HepG2 (cell line): ENCODE measurements around the gene CELSR3. TPM values are rescaled to one million over a fixed set of nuclear protein-coding genes. Genes with fewer than 3 reads are reported as not detected.

Experiments
- CEBPG ChIP-seq: IDR thresholded peaks from 2 replicates; pipeline ENCODE4 v1.6.1; 2016
- HHEX ChIP-seq: IDR thresholded peaks from 2 replicates; pipeline ENCODE4 v1.6.1; 2016; ENCODE audit warnings: control low read depth
- JDP2 ChIP-seq: sonication (generic); formaldehyde crosslinking; IDR thresholded peaks from 2 replicates; pipeline ENCODE4 v1.8.1; 2022; ENCODE audit warnings: missing genetic modification reagents, borderline replicate concordance
- KDM5B ChIP-seq: sonication (generic); formaldehyde crosslinking; IDR thresholded peaks from 2 replicates; pipeline ENCODE4 v1.4.0; 2020; ENCODE audit warnings: missing genetic modification reagents, mild to moderate bottlenecking, borderline replicate concordance
- KMT2B ChIP-seq: IDR thresholded peaks from 2 replicates; pipeline ENCODE4 v1.6.1; 2016; ENCODE audit warnings: missing genetic modification reagents, missing compliant biosample characterization
- MLXIP ChIP-seq: sonication (generic); formaldehyde crosslinking; IDR thresholded peaks from 2 replicates; pipeline ENCODE4 v1.9.0; 2021; ENCODE audit warnings: missing genetic modification reagents, borderline replicate concordance
- REL ChIP-seq: sonication (generic); formaldehyde crosslinking; conservative IDR thresholded peaks from 2 replicates; pipeline ENCODE4 v1.8.0; 2022; ENCODE audit warnings: mild to moderate bottlenecking, missing genetic modification reagents, moderate library complexity
- RORA ChIP-seq: sonication (generic); formaldehyde crosslinking; IDR thresholded peaks from 2 replicates; pipeline ENCODE4 v1.5.0; 2020; ENCODE audit warnings: mild to moderate bottlenecking, missing genetic modification reagents, moderate library complexity
- SAP130 ChIP-seq: IDR thresholded peaks from 2 replicates; pipeline ENCODE4 v1.6.1; 2016; ENCODE audit warnings: low read depth
- SMAD3 ChIP-seq: sonication (generic); formaldehyde crosslinking; IDR thresholded peaks from 2 replicates; pipeline ENCODE4 v1.4.0; 2020; ENCODE audit warnings: missing genetic modification reagents
- TBL1XR1 ChIP-seq: fragments of 150-350 bp; IDR thresholded peaks from 2 replicates; pipeline ENCODE4 v1.6.1; 2014; ENCODE audit warnings: borderline replicate concordance, low read length; ENCODE audit not compliant: partially characterized antibody
- U2AF2 ChIP-seq: fragments of 200-400 bp; formaldehyde crosslinking; IDR thresholded peaks from 2 replicates; pipeline ENCODE4 v1.6.1; 2017; ENCODE audit warnings: low read depth, mild to moderate bottlenecking, low read length
- ZEB1 ChIP-seq: IDR thresholded peaks from 2 replicates; pipeline ENCODE4 v1.6.1; 2012; ENCODE audit warnings: mild to moderate bottlenecking, low read depth, inconsistent platforms; ENCODE audit not compliant: insufficient replicate concordance
- ZFP82 ChIP-seq: sonication (generic); formaldehyde crosslinking; IDR thresholded peaks from 2 replicates; pipeline ENCODE4 v1.5.1; 2020; ENCODE audit warnings: mild to moderate bottlenecking, missing genetic modification reagents, borderline replicate concordance
- ZNF138 ChIP-seq: sonication (generic); formaldehyde crosslinking; IDR thresholded peaks from 2 replicates; pipeline ENCODE4 v1.5.0; 2020; ENCODE audit warnings: mild to moderate bottlenecking, low read depth, missing genetic modification reagents
- ZNF383 ChIP-seq: sonication (generic); formaldehyde crosslinking; IDR thresholded peaks from 2 replicates; pipeline ENCODE4 v1.4.0; 2020; ENCODE audit warnings: missing genetic modification reagents, mild to moderate bottlenecking, borderline replicate concordance
- ZNF761 ChIP-seq: sonication (generic); formaldehyde crosslinking; conservative IDR thresholded peaks from 2 replicates; pipeline ENCODE4 v1.4.0; 2020; ENCODE audit warnings: mild to moderate bottlenecking, missing genetic modification reagents
- ZNF773 ChIP-seq: sonication (generic); formaldehyde crosslinking; IDR thresholded peaks from 2 replicates; pipeline ENCODE4 v1.4.0; 2020; ENCODE audit warnings: missing genetic modification reagents, borderline replicate concordance
- polyA plus RNA-seq, 8 experiments: library from polyadenylated mRNA; depleted of rRNA in 3 of 8; stranded (reverse) in 7 of 8; unstranded in 1 of 8; fragments of >200 nt; fragmentation: Illumina TruSeq in 4 of 8; extraction: Trizol in 4 of 8; gene quantifications; 2 replicates each; pipeline versions ENCODE4 v1.2.1 to v1.2.3, GENCODE V29; 2011 to 2016; ENCODE audit warnings: low read depth in 4 of 8, missing spikeins in 1 of 8, mixed read lengths in 1 of 8; ENCODE audit not compliant: insufficient read depth in 1 of 8
- total RNA-seq, 5 experiments: library from RNA; depleted of rRNA; stranded (reverse); fragments of >200 nt; fragmentation: Illumina TruSeq; extraction: Trizol; gene quantifications; 2 replicates each; pipeline ENCODE4 v1.2.3, GENCODE V29; 2016; ENCODE audit warnings: low read depth in 1 of 5
- TF ChIP-seq, protein P1 (sequence below): sonication (generic); formaldehyde crosslinking; IDR thresholded peaks from 2 replicates; pipeline ENCODE4 v1.8.1; 2022; ENCODE audit warnings: low read depth, mild to moderate bottlenecking, missing genetic modification reagents
- TF ChIP-seq, protein P2 (sequence below): sonication (generic); formaldehyde crosslinking; IDR thresholded peaks from 2 replicates; pipeline ENCODE4 v1.4.0; 2020; ENCODE audit warnings: missing genetic modification reagents
- TF ChIP-seq, protein P3 (sequence below): sonication (generic); formaldehyde crosslinking; IDR thresholded peaks from 2 replicates; pipeline ENCODE4 v1.9.0; 2022; ENCODE audit warnings: low read depth, missing genetic modification reagents

Gene CELSR3
- total and polyA plus RNA-seq, 2 of the 13 experiments (the other 11 are each of a cell fraction or from before 2014, with no cell fraction given), result 5.4 to 6.7 TPM

- TF ChIP-seq SAP130 (CRISPR knock-in tag) (peak; percentile 78), HHEX (no peak), JDP2 (CRISPR knock-in tag) (no peak; the same call in 1 of the 2 replicates), KMT2B (peak; percentile 58; the same call in 1 of the 2 replicates), SMAD3 (no peak), ZEB1 (peak; percentile 2), ZNF761 (CRISPR knock-in tag) (peak; percentile 86), ZFP82 (0 out of 2 replicates have a peak, but pooled peaks have one; percentile 21), CEBPG (no peak), ZNF773 (peak; percentile 81; the same call in 1 of the 2 replicates), TBL1XR1 (no peak), MLXIP (CRISPR knock-in tag) (no peak), U2AF2 (no peak), RORA (CRISPR knock-in tag) (no peak), ZNF383 (CRISPR knock-in tag) (no peak), ZNF138 (CRISPR knock-in tag) (peak; percentile 58), REL (CRISPR knock-in tag) (0 out of 2 replicates have a peak, but pooled peaks have one; percentile 81), KDM5B (peak; percentile 85)
- TF ChIP-seq, protein P1, sequence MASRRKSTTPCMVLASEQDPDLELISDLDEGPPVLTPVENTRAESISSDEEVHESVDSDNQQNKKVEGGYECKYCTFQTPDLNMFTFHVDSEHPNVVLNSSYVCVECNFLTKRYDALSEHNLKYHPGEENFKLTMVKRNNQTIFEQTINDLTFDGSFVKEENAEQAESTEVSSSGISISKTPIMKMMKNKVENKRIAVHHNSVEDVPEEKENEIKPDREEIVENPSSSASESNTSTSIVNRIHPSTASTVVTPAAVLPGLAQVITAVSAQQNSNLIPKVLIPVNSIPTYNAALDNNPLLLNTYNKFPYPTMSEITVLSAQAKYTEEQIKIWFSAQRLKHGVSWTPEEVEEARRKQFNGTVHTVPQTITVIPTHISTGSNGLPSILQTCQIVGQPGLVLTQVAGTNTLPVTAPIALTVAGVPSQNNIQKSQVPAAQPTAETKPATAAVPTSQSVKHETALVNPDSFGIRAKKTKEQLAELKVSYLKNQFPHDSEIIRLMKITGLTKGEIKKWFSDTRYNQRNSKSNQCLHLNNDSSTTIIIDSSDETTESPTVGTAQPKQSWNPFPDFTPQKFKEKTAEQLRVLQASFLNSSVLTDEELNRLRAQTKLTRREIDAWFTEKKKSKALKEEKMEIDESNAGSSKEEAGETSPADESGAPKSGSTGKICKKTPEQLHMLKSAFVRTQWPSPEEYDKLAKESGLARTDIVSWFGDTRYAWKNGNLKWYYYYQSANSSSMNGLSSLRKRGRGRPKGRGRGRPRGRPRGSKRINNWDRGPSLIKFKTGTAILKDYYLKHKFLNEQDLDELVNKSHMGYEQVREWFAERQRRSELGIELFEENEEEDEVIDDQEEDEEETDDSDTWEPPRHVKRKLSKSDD, result peak; percentile 97
- TF ChIP-seq, protein P2, sequence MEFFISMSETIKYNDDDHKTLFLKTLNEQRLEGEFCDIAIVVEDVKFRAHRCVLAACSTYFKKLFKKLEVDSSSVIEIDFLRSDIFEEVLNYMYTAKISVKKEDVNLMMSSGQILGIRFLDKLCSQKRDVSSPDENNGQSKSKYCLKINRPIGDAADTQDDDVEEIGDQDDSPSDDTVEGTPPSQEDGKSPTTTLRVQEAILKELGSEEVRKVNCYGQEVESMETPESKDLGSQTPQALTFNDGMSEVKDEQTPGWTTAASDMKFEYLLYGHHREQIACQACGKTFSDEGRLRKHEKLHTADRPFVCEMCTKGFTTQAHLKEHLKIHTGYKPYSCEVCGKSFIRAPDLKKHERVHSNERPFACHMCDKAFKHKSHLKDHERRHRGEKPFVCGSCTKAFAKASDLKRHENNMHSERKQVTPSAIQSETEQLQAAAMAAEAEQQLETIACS (CRISPR knock-in tag), result no peak
- TF ChIP-seq, protein P3, sequence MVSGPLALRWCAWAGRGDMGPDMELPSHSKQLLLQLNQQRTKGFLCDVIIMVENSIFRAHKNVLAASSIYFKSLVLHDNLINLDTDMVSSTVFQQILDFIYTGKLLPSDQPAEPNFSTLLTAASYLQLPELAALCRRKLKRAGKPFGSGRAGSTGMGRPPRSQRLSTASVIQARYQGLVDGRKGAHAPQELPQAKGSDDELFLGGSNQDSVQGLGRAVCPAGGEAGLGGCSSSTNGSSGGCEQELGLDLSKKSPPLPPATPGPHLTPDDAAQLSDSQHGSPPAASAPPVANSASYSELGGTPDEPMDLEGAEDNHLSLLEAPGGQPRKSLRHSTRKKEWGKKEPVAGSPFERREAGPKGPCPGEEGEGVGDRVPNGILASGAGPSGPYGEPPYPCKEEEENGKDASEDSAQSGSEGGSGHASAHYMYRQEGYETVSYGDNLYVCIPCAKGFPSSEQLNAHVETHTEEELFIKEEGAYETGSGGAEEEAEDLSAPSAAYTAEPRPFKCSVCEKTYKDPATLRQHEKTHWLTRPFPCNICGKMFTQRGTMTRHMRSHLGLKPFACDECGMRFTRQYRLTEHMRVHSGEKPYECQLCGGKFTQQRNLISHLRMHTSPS (CRISPR knock-in tag), result peak; percentile 59; the same call in 1 of the 2 replicates
These were observed 53.3 kb downstream of the CELSR3 start, which contains the start of gene UQCRC1 (continued) for GRCh38 chr3:48609088-48610005.
